HEK293 (cell line): ENCODE results near the gene PCA3.

Experiments
- CTCF ChIP-seq: fragments of 450-650 bp; formaldehyde crosslinking; IDR thresholded peaks from 2 replicates; pipeline ENCODE4 v1.5.1; 2016; ENCODE audit warnings: missing biosample characterization, missing genetic modification characterization
- REST ChIP-seq: fragments of 450-650 bp; formaldehyde crosslinking; IDR thresholded peaks from 2 replicates; pipeline ENCODE4 v1.5.1; 2016; ENCODE audit warnings: missing biosample characterization, missing genetic modification characterization

- no peak for TF ChIP-seq CTCF (tag by site-specific recombination)
- no peak for TF ChIP-seq REST
These were observed 39.5 kb downstream of the PCA3 start for GRCh38 chr9:76803762-76804161.
